HL-60 (cell line): ENCODE measurements around the gene GBP7.

Experiments used
- DNase-seq, 2 experiments: peaks; one replicate each; pipeline ENCODE4 v3.0.0-alpha.2; 2010 to 2020; ENCODE audit warnings: low read depth in 1 of 2, low spot score in 1 of 2
- H3K27ac ChIP-seq: fragments of 250-450 bp; sonication (Bioruptor Pico); replicated peaks from 2 replicates; pipeline ENCODE4 v1.5.1; 2020; ENCODE audit warnings: mild to moderate bottlenecking, moderate library complexity
- H3K27me3 ChIP-seq: fragments of 250-450 bp; sonication (Bioruptor Pico); 2 replicates; pipeline ENCODE4 v1.5.1; 2021; ENCODE audit warnings: mild to moderate bottlenecking, moderate library complexity; ENCODE audit not compliant: insufficient read depth, poor library complexity, severe bottlenecking
- H3K4me3 ChIP-seq: replicated peaks from 2 replicates; pipeline ENCODE4 v1.5.1; 2011; ENCODE audit warnings: mild to moderate bottlenecking, control low read depth, low read length; ENCODE audit not compliant: insufficient read depth
- GABPA ChIP-seq: IDR thresholded peaks from 2 replicates; pipeline ENCODE4 v1.6.1; 2012; ENCODE audit warnings: low read depth
- POLR2AphosphoS5 ChIP-seq: IDR thresholded peaks from 2 replicates; pipeline ENCODE4 v1.6.1; 2012; ENCODE audit warnings: low read depth
- SPI1 ChIP-seq: IDR thresholded peaks from 2 replicates; pipeline ENCODE4 v1.6.1; 2012; ENCODE audit warnings: low read depth, mild to moderate bottlenecking, borderline replicate concordance
- TF ChIP-seq, protein P1 (sequence below): IDR thresholded peaks from one replicate; pipeline ENCODE4 v1.5.1; 2011; ENCODE audit warnings: low read length, control low read depth, inconsistent platforms; ENCODE audit not compliant: insufficient read depth
- TF ChIP-seq, protein P2 (sequence below): IDR thresholded peaks from 2 replicates; pipeline ENCODE4 v1.6.1; 2012; ENCODE audit warnings: low read depth; ENCODE audit not compliant: insufficient replicate concordance

The GBP7 gene

GRCh38 chr1:89089962-89090361 is 85.8 kb downstream of the GBP7 start:
- TF ChIP-seq POLR2AphosphoS5 = no peak
- TF ChIP-seq SPI1 = no peak
- TF ChIP-seq GABPA = no peak
- TF ChIP-seq, protein P1, sequence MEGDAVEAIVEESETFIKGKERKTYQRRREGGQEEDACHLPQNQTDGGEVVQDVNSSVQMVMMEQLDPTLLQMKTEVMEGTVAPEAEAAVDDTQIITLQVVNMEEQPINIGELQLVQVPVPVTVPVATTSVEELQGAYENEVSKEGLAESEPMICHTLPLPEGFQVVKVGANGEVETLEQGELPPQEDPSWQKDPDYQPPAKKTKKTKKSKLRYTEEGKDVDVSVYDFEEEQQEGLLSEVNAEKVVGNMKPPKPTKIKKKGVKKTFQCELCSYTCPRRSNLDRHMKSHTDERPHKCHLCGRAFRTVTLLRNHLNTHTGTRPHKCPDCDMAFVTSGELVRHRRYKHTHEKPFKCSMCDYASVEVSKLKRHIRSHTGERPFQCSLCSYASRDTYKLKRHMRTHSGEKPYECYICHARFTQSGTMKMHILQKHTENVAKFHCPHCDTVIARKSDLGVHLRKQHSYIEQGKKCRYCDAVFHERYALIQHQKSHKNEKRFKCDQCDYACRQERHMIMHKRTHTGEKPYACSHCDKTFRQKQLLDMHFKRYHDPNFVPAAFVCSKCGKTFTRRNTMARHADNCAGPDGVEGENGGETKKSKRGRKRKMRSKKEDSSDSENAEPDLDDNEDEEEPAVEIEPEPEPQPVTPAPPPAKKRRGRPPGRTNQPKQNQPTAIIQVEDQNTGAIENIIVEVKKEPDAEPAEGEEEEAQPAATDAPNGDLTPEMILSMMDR = no peak
- TF ChIP-seq, protein P2, sequence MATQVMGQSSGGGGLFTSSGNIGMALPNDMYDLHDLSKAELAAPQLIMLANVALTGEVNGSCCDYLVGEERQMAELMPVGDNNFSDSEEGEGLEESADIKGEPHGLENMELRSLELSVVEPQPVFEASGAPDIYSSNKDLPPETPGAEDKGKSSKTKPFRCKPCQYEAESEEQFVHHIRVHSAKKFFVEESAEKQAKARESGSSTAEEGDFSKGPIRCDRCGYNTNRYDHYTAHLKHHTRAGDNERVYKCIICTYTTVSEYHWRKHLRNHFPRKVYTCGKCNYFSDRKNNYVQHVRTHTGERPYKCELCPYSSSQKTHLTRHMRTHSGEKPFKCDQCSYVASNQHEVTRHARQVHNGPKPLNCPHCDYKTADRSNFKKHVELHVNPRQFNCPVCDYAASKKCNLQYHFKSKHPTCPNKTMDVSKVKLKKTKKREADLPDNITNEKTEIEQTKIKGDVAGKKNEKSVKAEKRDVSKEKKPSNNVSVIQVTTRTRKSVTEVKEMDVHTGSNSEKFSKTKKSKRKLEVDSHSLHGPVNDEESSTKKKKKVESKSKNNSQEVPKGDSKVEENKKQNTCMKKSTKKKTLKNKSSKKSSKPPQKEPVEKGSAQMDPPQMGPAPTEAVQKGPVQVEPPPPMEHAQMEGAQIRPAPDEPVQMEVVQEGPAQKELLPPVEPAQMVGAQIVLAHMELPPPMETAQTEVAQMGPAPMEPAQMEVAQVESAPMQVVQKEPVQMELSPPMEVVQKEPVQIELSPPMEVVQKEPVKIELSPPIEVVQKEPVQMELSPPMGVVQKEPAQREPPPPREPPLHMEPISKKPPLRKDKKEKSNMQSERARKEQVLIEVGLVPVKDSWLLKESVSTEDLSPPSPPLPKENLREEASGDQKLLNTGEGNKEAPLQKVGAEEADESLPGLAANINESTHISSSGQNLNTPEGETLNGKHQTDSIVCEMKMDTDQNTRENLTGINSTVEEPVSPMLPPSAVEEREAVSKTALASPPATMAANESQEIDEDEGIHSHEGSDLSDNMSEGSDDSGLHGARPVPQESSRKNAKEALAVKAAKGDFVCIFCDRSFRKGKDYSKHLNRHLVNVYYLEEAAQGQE = no peak
- no peaks in the 10 kb centered on the region for H3K27me3 ChIP-seq
- no peak overlapping the region for H3K4me3 ChIP-seq

DNA sequence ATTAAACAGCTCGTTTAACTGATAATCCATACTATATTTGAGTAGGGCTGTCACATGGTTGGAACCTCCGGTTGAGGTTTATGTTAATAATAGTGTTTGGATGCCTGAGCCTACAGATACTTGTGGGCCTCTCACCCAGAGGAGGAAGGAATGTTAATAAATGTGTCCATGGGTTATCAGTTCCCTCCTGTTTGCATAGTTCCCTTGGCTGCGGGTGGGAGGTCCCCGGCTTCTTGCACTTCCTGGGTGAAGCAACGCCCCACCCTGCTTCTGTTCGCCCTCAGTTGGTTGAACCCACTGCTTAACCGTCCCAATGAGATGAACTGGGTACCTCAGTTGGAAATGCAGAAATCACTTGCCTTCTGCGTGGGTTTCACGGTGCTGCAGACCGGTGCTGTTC is 87.2 kb downstream of the GBP7 start:
- no peak overlapping the region for H3K4me3 ChIP-seq
- H3K27ac ChIP-seq = no peak overlapping the region
- no peak for TF ChIP-seq POLR2AphosphoS5
- no peak for TF ChIP-seq GABPA
- TF ChIP-seq, protein P1 = no peak
- TF ChIP-seq, protein P2 = no peak
- TF ChIP-seq SPI1 = no peak
- no peak for DNase-seq
- no peaks in the 10 kb centered on the region for H3K27me3 ChIP-seq

More at GRCh38 chr1:89089962-89090361, 85.8 kb downstream of the GBP7 start:
- H3K27ac ChIP-seq = no peak overlapping the region
- DNase-seq = no peak

DNA sequence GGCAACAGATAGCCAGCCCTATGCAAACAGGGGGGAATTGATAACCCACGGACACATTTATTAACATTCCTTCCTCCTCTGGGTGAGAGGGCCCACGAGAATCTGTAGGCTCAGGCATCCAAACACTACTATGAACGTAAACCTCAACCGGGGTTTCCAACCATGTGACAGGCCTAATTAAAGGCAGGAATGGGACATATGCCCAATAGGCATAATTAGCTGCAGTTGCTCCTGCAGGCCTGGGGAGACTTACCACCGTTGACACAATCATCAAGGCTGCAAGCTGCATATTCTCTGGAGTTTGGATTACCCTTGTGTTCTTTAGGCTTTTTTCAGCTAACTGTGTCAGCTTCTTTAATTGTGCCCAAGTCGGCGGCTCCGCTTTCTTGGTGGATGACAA is 88.6 kb downstream of the GBP7 start:
- H3K27me3 ChIP-seq = no peaks in the 10 kb centered on the region
- no peak overlapping the region for H3K27ac ChIP-seq
- H3K4me3 ChIP-seq = no peak overlapping the region
- DNase-seq = no peak
- TF ChIP-seq POLR2AphosphoS5 (no peak), SPI1 (no peak), GABPA (no peak)
- TF ChIP-seq, protein P2 = no peak
- TF ChIP-seq, protein P1 = no peak
